Activated T-cell treated with anti-CD3 and anti-CD28 coated beads for 48 hours (primary cell): ENCODE results near the gene UFSP2.
"Not testable (repeated sequence)": the region's sequence is repeated elsewhere in the genome, so short reads cannot be mapped to it uniquely, and the experiment has no call there.

Experiments used
- DNase-seq: peaks from one replicate; pipeline ENCODE4 v3.0.0-alpha.2; 2020; ENCODE audit warnings: low read depth

UFSP2 gene

GRCh38 chr4:185382754-185383153, 43.0 kb downstream of the UFSP2 start:
- DNase-seq: no peak

DNA sequence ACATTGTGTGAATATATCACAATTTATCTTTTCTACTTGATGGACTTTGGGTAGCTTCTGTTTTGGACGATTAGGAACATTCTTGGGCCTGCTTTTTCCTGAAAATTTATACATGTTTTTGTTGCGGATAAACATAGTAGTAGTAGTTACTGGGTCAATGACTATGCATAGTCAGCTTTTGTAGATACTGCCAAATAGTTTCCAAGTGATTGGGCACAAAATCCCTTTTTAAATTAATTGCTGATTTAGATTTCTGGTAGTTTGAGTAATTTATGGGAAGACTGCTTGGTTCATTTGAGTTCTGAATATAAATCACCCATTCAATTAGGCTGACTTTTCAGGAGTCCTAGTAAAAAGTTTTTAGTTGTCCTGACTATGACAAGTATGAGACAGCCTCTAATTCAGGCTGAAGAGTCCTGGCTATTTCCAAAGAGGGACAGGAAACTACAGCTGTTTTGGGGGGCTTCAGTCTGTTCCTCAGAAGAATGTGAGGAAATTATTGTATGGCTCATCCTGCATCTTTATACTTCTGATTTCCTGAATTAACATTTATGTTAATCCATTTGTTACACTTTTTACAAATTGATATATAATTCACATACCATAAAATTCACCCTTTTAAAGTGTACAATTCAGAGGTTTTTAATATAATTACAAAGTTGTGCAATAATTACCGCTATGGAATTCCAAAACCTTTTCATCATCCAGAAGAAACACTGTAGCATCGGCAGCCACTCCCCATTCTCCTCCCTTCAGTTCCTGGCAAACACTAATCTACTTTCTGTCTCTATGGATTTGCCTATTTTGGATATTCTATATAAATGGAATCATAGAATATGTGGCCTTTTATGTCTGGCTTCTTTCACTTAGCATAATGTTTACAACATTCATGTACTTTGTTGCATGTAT, 44.2 kb downstream of the UFSP2 start:
- no peak for DNase-seq

- DNase-seq: no peak
These were observed 45.4 kb downstream of the UFSP2 start for GRCh38 chr4:185380320-185380719.

DNA sequence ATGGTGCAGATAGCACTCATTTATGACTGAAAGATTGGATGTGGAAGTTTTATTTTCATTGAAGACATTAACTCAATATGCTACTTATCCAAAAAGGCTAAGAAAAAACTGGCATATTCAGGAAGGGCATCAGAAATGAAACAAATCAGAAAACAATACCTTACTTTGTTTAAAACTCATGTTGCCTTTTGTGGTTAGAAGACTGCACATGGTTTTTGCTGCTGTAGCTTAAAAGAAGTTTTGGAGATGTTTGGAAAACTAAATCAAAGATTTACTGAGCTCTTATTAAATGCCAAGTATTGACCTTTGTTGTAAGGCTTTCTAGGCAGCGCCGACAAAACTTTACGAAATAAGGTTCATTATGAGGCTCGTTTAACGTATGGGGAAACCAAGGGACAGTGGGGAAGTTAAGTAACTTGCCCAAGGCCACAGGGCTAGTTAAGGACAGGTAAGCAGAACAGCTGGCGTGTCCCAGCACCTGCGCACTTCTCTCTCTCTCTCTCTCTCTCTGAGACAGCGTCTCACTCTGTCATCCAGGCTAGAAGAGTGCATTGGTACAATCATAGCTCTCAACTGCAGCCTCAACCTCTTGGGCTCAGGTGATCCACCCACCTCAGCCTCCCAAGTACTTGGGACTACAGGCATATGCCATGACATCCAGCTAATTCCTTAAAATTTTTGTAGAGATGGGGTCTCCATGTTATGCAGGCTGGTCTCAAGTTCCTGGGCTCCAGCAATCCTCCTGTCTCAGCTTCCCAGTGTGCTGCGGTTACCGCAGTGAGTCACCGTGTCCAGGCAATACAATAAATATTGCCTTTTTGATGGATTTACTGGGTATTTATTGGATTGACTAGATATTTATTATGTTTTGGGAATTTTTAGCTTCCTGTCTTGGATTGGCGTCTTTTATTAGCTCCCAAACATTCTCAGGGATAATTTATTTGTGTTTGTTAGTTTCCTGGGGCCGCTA, 46.2 kb downstream of the UFSP2 start:
- no peak for DNase-seq

DNA sequence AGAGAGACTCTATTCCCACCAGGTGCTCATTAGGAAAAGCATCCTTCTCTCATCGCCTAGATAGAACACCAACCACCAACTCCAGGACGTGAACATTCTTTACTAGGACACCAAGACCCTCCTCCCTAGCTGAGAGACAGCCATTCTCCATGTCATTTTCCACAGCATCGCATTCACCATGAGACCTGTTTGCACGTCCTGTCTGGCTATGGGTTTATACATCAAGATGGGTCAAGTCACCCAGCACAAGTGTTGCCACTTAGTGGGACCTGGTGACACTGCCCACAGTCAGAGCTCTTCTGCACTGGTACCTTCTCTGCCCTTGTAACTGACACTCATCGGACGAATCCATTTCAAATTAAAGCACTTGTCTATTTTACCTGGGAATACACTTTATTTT, 47.5 kb downstream of the UFSP2 start:
- DNase-seq: no peak

- no peak for DNase-seq
These were observed 51.2 kb downstream of the UFSP2 start for GRCh38 chr4:185374573-185374972.

DNA sequence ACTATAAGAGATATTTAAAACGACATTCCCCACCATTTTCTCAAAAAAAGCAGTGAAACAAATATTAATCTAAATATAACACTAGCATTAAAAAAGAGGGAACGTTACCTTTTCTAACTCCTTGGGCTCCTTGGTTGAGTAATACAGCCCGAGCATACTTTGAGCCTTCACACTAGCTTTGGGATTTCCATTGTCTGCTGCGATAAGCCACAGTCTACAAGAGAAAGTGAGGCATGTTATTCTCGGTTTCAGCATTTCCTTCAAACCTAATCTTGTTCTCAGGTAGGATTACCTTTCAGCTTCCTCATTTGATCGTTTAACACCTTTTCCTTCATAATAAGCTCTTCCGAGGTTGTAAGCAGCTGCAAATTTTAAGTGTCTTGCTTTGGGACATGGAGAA, 51.7 kb downstream of the UFSP2 start:
- DNase-seq: no peak

DNA sequence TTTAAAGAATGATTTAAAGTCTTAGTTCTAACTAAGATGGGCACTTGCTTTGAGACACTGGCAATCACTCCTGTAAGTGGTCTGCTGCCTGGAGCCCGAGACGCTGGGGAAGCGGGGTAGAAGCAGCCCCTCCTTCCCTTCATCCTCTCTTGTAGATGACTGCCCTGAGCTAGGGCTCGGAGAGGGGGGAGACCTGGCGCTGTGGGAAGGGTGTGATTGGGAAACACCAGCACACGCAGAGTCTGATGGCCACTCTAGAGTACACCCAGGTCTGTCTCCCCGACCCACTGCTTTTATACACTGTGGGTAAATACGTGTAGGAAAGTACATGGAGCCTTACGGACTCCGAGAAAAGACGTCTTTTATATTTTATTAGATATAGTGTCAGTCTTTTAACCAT, 54.1 kb downstream of the UFSP2 start:
- DNase-seq: no peak

- DNase-seq: no peak
These were observed 55.4 kb downstream of the UFSP2 start for GRCh38 chr4:185370268-185370949.

DNA sequence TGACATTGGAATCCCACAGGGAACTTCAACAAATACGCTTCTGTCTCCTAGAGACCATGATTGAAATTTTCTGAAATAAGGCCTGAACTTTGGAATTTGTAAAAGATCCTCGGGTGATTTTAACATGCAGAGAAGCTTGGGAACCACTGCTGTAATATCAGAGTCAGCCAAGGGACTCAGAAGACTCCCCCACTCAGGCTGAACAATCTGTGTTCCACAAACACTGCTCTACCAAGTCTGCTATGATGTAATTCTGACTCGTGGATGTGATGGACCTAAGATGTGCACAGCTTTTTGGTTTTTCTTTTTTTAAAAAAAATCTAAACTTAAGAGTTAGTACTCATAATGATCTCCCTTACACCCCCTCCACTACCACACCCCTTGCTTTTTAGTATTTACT, 56.0 kb downstream of the UFSP2 start:
- DNase-seq: no peak

DNA sequence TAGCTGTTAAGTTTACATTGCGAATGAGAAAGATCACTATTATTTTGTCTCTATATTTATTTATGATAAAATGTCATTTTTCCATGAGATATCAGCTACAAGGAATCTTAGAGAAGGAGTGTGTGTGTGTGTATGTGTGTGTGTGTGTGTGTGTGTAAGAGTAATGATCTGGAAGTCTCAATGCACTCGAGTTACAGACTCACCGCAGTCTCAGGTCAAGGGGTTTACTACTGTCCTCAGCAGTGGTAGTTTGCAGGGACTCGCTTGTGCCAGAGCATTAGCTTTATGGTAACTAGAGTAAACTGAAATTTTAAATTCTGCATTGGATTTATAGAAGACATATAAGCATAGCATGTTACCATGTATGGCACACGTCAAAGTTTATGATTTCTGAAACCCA, 60.9 kb downstream of the UFSP2 start:
- no peak for DNase-seq

GRCh38 chr4:185363251-185363650, 62.5 kb downstream of the UFSP2 start:
- no peak for DNase-seq

DNA sequence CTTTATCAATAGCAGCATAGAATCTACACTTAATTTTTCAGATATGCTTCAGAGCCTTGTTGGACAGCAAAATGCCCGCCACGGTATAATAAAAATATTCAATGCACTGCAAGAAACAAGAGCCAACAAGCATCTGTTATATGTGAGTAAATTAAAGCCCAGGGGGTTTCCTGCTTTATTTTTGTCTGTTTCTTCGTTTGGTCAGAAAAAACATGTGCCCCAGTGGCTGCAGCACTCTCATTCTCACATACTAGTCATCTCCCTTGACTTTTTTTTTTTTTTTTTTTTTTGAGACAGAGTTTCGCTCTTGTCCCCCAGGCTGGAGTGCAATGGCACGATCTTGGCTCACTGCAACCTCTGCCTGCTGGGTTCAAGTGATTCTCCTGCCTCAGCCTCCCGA, 63.2 kb downstream of the UFSP2 start:
- not testable (repeated sequence) for DNase-seq

DNA sequence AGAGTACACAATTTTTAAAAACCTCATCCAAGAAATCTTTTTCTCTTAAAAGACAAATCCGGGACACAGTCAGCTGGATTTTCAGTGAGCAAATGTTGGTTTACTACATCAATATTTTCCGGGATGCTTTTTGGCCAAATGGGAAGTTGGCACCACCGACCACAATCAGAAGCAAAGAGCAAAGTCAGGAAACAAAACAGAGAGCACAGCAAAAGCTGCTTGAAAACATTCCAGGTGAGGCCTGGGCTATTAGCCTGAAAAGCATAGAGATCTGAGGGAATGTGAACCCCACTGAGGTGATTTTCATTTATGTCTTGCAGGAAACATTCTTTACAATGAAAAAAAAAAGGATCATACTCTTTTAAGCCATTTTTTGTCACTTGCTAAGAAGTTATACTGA, 63.9 kb downstream of the UFSP2 start:
- no peak for DNase-seq

DNA sequence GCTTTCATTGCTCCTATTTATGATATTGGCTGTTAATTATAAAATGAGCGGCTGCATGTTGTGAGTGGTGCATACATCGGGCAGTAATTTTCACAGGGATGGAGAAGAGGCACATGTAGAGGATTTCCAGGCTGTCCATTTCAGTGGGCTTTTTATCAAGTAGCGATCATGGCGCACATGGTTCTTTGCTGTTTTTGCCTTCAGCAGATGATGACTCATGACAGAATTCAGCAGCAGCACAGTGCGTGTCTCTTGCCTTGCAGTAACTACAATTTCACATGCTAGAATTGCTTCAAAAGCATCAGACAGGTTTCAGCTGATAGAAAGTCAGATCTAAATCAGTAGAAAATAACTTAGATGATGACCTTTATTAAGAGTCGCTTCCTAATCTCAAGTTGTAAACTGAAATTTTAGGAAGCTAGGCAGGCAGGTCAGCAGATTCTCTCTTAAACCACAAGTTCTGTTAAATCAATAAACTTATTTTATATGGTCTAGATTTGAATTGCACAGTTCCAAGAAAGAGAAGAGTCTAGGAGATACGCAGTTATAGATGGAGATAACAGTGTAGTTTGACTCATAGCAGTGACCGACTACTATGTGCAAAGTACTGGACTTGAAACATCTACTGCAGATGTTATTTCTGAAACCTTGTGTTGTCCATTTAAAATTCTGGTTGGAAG, 65.9 kb downstream of the UFSP2 start:
- DNase-seq: no peak

DNA sequence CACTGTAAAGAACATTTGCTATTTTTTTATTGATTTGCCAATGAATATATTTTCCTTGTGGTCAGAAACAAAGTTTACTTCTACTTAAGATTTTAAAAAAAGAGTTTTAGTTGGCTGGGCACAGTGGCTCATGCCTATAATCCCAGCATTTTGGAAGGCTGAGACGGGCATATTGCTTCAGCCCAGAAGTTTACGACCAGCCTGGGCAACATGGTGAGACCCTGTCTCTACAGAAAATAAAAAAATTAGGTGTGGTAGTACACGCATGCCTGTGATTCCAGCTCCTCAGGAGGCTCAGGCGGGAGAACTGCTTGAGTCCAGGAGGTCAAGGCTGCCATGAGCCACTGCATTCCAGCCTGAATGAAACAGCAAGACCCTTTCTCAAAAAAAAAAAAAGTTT, 66.8 kb downstream of the UFSP2 start:
- DNase-seq: no peak

GRCh38 chr4:185358514-185358913, 67.2 kb downstream of the UFSP2 start:
- no peak for DNase-seq

DNA sequence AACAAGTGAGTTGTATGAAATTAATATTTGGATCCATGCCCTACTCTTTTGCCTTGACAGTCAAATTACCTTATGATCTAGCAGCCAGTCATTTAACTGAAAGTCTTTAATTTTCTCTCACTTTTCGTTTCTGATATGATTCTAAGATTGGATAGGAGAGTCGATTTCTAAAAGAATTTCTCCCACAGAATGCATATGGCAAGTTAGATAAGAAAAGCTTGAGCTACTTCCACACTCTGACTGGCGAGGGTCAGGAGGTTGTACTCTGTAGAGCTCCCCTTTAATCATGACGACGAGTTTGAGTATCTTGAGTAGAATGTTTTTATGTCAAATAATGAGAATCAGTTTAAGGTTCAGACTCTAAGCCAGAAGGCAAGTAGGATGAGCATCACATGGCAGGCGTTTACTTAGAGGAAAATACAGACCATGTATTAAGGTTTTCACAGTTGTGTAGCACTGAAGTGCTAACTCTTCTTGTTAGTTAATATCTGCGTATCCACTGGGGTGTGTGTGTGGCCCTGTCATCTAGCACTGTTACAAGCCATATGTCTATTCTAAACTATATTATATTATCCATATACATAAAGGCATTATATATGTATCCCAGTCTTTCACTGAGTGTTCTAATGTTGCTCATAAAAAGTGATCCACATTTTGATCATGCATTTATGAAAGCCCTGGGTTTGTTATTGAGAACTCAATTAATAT, 67.9 kb downstream of the UFSP2 start:
- no peak for DNase-seq

GRCh38 chr4:185357211-185357610, 68.6 kb downstream of the UFSP2 start:
- peak; percentile 5 for DNase-seq

GRCh38 chr4:185352741-185353140, 73.0 kb downstream of the UFSP2 start:
- no peak for DNase-seq

DNA sequence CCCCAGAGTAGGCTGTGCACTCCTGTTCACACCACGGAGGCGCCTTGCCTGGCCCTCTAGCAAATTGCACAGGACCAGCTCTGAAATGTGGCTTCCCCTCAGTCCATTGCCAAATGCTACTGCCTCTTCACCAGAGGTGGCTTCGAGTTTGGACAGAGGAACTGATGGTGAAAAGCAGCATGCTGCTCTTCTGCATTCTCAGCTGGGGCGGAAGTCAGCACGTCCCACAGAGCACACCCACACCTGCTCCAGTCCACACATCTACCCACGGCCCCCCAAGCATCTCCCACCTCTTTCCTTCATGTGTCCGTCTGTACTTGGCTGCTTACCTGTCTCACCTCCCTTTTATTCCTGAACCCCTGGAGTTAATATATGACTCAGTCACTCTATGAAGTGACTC, 73.6 kb downstream of the UFSP2 start:
- no peak for DNase-seq
